Daoy (cell line): ENCODE measurements around the gene CDK5. TPM values are rescaled to one million over a fixed set of nuclear protein-coding genes. Genes with fewer than 3 reads are reported as not detected.

Source experiments
- DNase-seq: peaks from one replicate; pipeline ENCODE4 v3.0.0-alpha.2; 2015; ENCODE audit warnings: low read depth
- total RNA-seq: library from RNA; depleted of rRNA; stranded (reverse); fragments of >200 nt; shearing (Covaris generic); gene quantifications from 2 replicates; pipeline ENCODE4 v1.2.3, GENCODE V29; 2014

Gene CDK5
- total RNA-seq, 1 experiment from 2014 or later = 63.8 TPM

- no peak for DNase-seq
Measured at GRCh38 chr7:151074817-151075661, 17.3 kb upstream of the CDK5 start.

- no peak for DNase-seq
Measured at GRCh38 chr7:151073990-151074389, 16.3 kb upstream of the CDK5 start.

GRCh38 chr7:151071032-151071866 lies 13.6 kb upstream of the CDK5 start:
- no peak for DNase-seq

- no peak for DNase-seq
Measured at GRCh38 chr7:151070574-151070960, 12.9 kb upstream of the CDK5 start.

GRCh38 chr7:151069841-151070573 lies 12.3 kb upstream of the CDK5 start:
- no peak for DNase-seq

- DNase-seq = no peak
Measured at GRCh38 chr7:151068069-151068773, 10.5 kb upstream of the CDK5 start.

- no peak for DNase-seq
Measured at GRCh38 chr7:151066273-151066974, 8.7 kb upstream of the CDK5 start.

GRCh38 chr7:151065516-151065915 lies 7.8 kb upstream of the CDK5 start:
- no peak for DNase-seq

- DNase-seq = no peak
Measured at GRCh38 chr7:151064993-151065392, 7.3 kb upstream of the CDK5 start.

GRCh38 chr7:151064454-151064853 lies 6.8 kb upstream of the CDK5 start:
- DNase-seq = no peak

- no peak for DNase-seq
Measured at GRCh38 chr7:151063212-151063561, 5.5 kb upstream of the CDK5 start.

GRCh38 chr7:151062399-151063211 lies 4.9 kb upstream of the CDK5 start:
- DNase-seq = no peak

- no peak for DNase-seq
Measured at GRCh38 chr7:151062111-151062398, 4.4 kb upstream of the CDK5 start.

- no peak for DNase-seq
Measured at GRCh38 chr7:151061213-151062110, 3.8 kb upstream of the CDK5 start.

GRCh38 chr7:151060416-151061212 lies 2.9 kb upstream of the CDK5 start:
- DNase-seq = peak; percentile 67

GRCh38 chr7:151060113-151060415 lies 2.4 kb upstream of the CDK5 start:
- DNase-seq = peak; percentile 47

GRCh38 chr7:151059367-151060112 lies 1.8 kb upstream of the CDK5 start, which contains the start of gene SLC4A2:
TSS of gene SLC4A2 (plus strand) at chr7:151059589. CDS start at chr7:151061988, 2,399 bp downstream.
- DNase-seq = peak; percentile 92
